K562 (cell line): Measurements from ENCODE around the gene OR5H2. TPM values are rescaled to one million over a fixed set of nuclear protein-coding genes. Genes with fewer than 3 reads are reported as not detected.

Experiments used
- ATAC-seq: fragments of 200-7000 bp; cut with Tn5 transposase; 3 replicates; pipeline ENCODE4 v1.9.1; 2020; ENCODE audit warnings: moderate library complexity
- Bru-seq: library from RNA; stranded (reverse); fragments of 400-500 nt; gene quantifications from one replicate; lab custom pipeline; 2021; lab: Mats Ljungman, UMichigan
- BruChase-seq, 2 experiments: library from RNA; stranded (reverse); fragments of 400-500 nt; gene quantifications; one replicate each; lab custom pipeline; 2021; lab: Mats Ljungman, UMichigan
- BruUV-seq: library from RNA; stranded (reverse); fragments of 400-500 nt; replicated peaks from 2 replicates; lab custom pipeline; 2021; lab: Mats Ljungman, UMichigan
- CTCF ChIA-PET: fragments of 300-600 bp; formaldehyde crosslinking; extraction: SDS; loops from one replicate; lab custom pipeline; 2021; ENCODE audit warnings: low intra/inter-chr PET ratio; lab: Yijun Ruan, JAX
- POLR2A ChIA-PET: fragments of 300-600, 350-650 bp; sonication (Branson Sonifier 250); formaldehyde crosslinking; extraction: SDS; loops from one replicate; lab custom pipeline; 2021; ENCODE audit warnings: antibody characterized with exemption, inconsistent platforms; lab: Yijun Ruan, JAX
- DNase-seq, 4 experiments: peaks; one replicate each; pipeline versions ENCODE4 v3.0.0 to v3.0.0-alpha.2; 2011 to 2018; ENCODE audit warnings: low spot score in 3 of 4, mixed read lengths in 3 of 4; ENCODE audit errors: extremely low read depth in 1 of 4
- FAIRE-seq: peaks from 2 replicates; lab custom pipeline; 2011; peaks lifted over from hg19 to GRCh38; lab: Jason Lieb, UNC
- H2AFZ ChIP-seq: 2 replicates; pipeline ENCODE4 v1.6.0; 2011; ENCODE audit warnings: low read depth, low read length, control low read depth, inconsistent platforms
- H3K27ac ChIP-seq: fragments of 200-600 bp; 3 replicates; pipeline ENCODE4 v1.8.0; 2011; ENCODE audit warnings: low read depth, mild to moderate bottlenecking, control low read depth, inconsistent platforms, low read length, moderate library complexity, mixed read lengths; ENCODE audit errors: extremely low read depth
- H3K27me3 ChIP-seq, 2 experiments: fragments of 300-600 bp in 1 of 2; 2 replicates in 1 of 2; 3 replicates in 1 of 2; pipeline versions ENCODE4 v1.6.0 to v1.8.0; 2011; ENCODE audit warnings: inconsistent platforms in 2 of 2, low read length in 2 of 2, mild to moderate bottlenecking in 1 of 2, mixed read lengths in 1 of 2, moderate library complexity in 1 of 2; ENCODE audit not compliant: control insufficient read depth in 2 of 2, insufficient read depth in 2 of 2
- H3K36me3 ChIP-seq: fragments of 300-600 bp; 3 replicates; pipeline ENCODE4 v1.8.0; 2011; ENCODE audit warnings: mild to moderate bottlenecking, low read length, inconsistent platforms; ENCODE audit not compliant: control insufficient read depth, insufficient read depth
- H3K4me1 ChIP-seq, 2 experiments: fragments of 200-600 bp in 1 of 2; replicated peaks in 1 of 2; 2 replicates in 1 of 2; 3 replicates in 1 of 2; pipeline versions ENCODE4 v1.5.1 to v1.8.0; 2011; ENCODE audit warnings: inconsistent platforms in 2 of 2, low read length in 2 of 2, mild to moderate bottlenecking in 1 of 2, mixed read lengths in 1 of 2, moderate library complexity in 1 of 2; ENCODE audit not compliant: control insufficient read depth in 2 of 2, insufficient read depth in 2 of 2
- H3K4me2 ChIP-seq: 2 replicates; pipeline ENCODE4 v1.6.1; 2011; ENCODE audit warnings: low read length, control low read depth, inconsistent platforms, mixed read lengths; ENCODE audit not compliant: insufficient read depth
- H3K4me3 ChIP-seq: fragments of 200-600 bp; sonication (generic), shearing (Covaris generic); 2 replicates; pipeline ENCODE4 v1.5.1; 2016; ENCODE audit warnings: control low read depth, inconsistent platforms
- H3K79me2 ChIP-seq: fragments of 200-600 bp; 3 replicates; pipeline ENCODE4 v1.8.0; 2011; ENCODE audit warnings: low read length, inconsistent platforms; ENCODE audit not compliant: control insufficient read depth, insufficient read depth
- H3K9ac ChIP-seq, 2 experiments: 2 replicates each; pipeline versions ENCODE4 v1.6.0 to v1.6.1; 2011; ENCODE audit warnings: low read depth in 2 of 2, low read length in 2 of 2, control low read depth in 1 of 2, inconsistent platforms in 1 of 2, mild to moderate bottlenecking in 1 of 2, mixed read lengths in 1 of 2; ENCODE audit not compliant: insufficient read depth in 1 of 2
- H3K9me1 ChIP-seq: one replicate; pipeline ENCODE4 v1.6.0; 2011; ENCODE audit warnings: inconsistent platforms, mild to moderate bottlenecking, low read length, moderate library complexity; ENCODE audit not compliant: control insufficient read depth, insufficient read depth
- H3K9me3 ChIP-seq: replicated peaks from 2 replicates; pipeline ENCODE4 v1.5.1; 2011; ENCODE audit warnings: low read depth, low read length, inconsistent platforms; ENCODE audit not compliant: control insufficient read depth, insufficient read depth
- H4K20me1 ChIP-seq: replicated peaks from 2 replicates; pipeline ENCODE4 v1.6.1; 2011; ENCODE audit warnings: low read length, inconsistent platforms, mixed read lengths; ENCODE audit not compliant: control insufficient read depth, insufficient read depth
- FOXK2 ChIP-seq, 2 experiments: fragments of 450-650 bp; IDR thresholded peaks in 1 of 2; conservative IDR thresholded peaks in 1 of 2; 2 replicates each; pipeline ENCODE4 v1.6.1; 2016; ENCODE audit warnings: low read depth in 2 of 2, mild to moderate bottlenecking in 1 of 2
- PHF8 ChIP-seq: fragments of 200-600 bp; sonication (generic); IDR thresholded peaks from 2 replicates; pipeline ENCODE4 v1.6.1; 2012; ENCODE audit warnings: mixed run types, mild to moderate bottlenecking, inconsistent platforms, low read length, moderate library complexity, borderline replicate concordance
- WGBS: fragments of 100-300 bp; shearing (Covaris generic); methylation state at CpG from one replicate; pipeline ENCODE4 v1.1.6; 2016; ENCODE audit warnings: low coverage, mixed read lengths; ENCODE audit not compliant: insufficient coverage; ENCODE audit errors: missing lambda C conversion rate; 5-methylcytosine and 5-hydroxymethylcytosine counted together
- in situ Hi-C: fragments of 300-500 bp; cut with MboI; formaldehyde crosslinking; loops from 4 replicates; pipeline ENCODE4 v1.15.0; 2018; ENCODE audit warnings: inconsistent platforms, mixed read lengths
- intact Hi-C: fragments of 100-400 bp; cut with micrococcal nuclease; formaldehyde crosslinking; loops from 2 replicates; pipeline ENCODE4 v1.14.2; 2022
- long read RNA-seq, 3 experiments: library from polyadenylated mRNA in 2 of 3; library from RNA in 1 of 3; unstranded in 2 of 3; stranded (forward) in 1 of 3; transcript quantifications; one replicate each; pipeline ENCODE4 v2.0.0, GENCODE V29; 2019 to 2022
- polyA minus RNA-seq, 3 experiments: library from RNA; depleted of rRNA, polyadenylated mRNA; stranded (reverse); fragments of >200 nt; gene quantifications; 2 replicates each; pipeline ENCODE4 v1.2.3, GENCODE V29; 2011
- polyA plus RNA-seq, 8 experiments: library from polyadenylated mRNA; depleted of rRNA in 4 of 8; stranded (reverse) in 5 of 8; unstranded in 3 of 8; fragments of >200 nt; fragmentation: Nextera tagmentation in 2 of 8; fragmentation: Illumina TruSeq in 1 of 8; extraction: Ambion mirVana in 2 of 8; extraction: Trizol in 1 of 8; gene quantifications; 2 replicates each; pipeline versions ENCODE4 v1.2.1 to v1.2.3, GENCODE V29; 2011 to 2014; ENCODE audit warnings: inconsistent platforms in 1 of 8, missing spikeins in 1 of 8
- total RNA-seq, 7 experiments: library from RNA; depleted of rRNA in 6 of 7; stranded (reverse); fragments of >200 nt in 6 of 7; fragmentation: Illumina TruSeq in 2 of 7; extraction: Trizol in 2 of 7; gene quantifications; 2 replicates each; pipeline versions ENCODE4 v1.2.1 to v1.2.3, GENCODE V29; 2011 to 2021; ENCODE audit warnings: low replicate concordance in 1 of 7
- TF ChIP-seq, protein P1 (sequence below): sonication (generic); IDR thresholded peaks from 2 replicates; pipeline ENCODE4 v1.6.1; 2016
- TF ChIP-seq, protein P2 (sequence below), 2 experiments: fragments of 450-650 bp; formaldehyde crosslinking in 1 of 2; IDR thresholded peaks; 2 replicates each; pipeline versions ENCODE4 v1.4.0 to v1.6.1; 2014 to 2020; ENCODE audit warnings: mild to moderate bottlenecking in 2 of 2, borderline replicate concordance in 1 of 2, low read depth in 1 of 2

Gene OR5H2
- not detected in 2 replicates for total RNA-seq (2011; cell fraction: chromatin; rRNA removed; ENCODE audit: low replicate concordance)
- not detected in 2 replicates for total RNA-seq (2011; cell fraction: nucleolus; rRNA removed)
- not detected in 2 replicates for total RNA-seq (2011; cell fraction: nucleoplasm; rRNA removed)
- total RNA-seq (2014; rRNA removed) (not detected in 2 replicates), total RNA-seq (2014; rRNA removed; fragmentation: Illumina TruSeq; extraction: Trizol) (not detected in 2 replicates), total RNA-seq (2015; rRNA removed; fragmentation: Illumina TruSeq; extraction: Trizol) (not detected in 2 replicates), total RNA-seq (2021) (not detected in 2 replicates), polyA plus RNA-seq (2011; rRNA removed) (not detected in 2 replicates), polyA plus RNA-seq (2014; fragmentation: Illumina TruSeq; extraction: Trizol) (not detected in 2 replicates), polyA plus RNA-seq (2014; fragmentation: Nextera tagmentation; extraction: Ambion mirVana) (not detected), polyA plus RNA-seq (2014; rRNA removed) (not detected in 2 replicates), polyA minus RNA-seq (2011; rRNA and poly(A)+ RNA removed) (not detected in 2 replicates), Bru-seq, nascent RNA (not detected), BruChase-seq, experiment 1, labeled RNA remaining after a 2-hour chase (not detected), BruChase-seq, experiment 2, labeled RNA remaining after a 6-hour chase (not detected)
- polyA plus RNA-seq (2011; cell fraction: cytosol; rRNA removed), result not detected in 2 replicates
- polyA plus RNA-seq (2011; cell fraction: nucleus; rRNA removed), result not detected in 2 replicates
- polyA plus RNA-seq (2012), result not detected in 2 replicates
- not detected in 2 replicates for polyA minus RNA-seq (2011; cell fraction: cytosol; rRNA and poly(A)+ RNA removed)
- not detected in 2 replicates for polyA minus RNA-seq (2011; cell fraction: nucleus; rRNA and poly(A)+ RNA removed)
- long read RNA-seq, experiment 1, result 0 reads
- long read RNA-seq, experiment 2, result 0 reads
- long read RNA-seq, experiment 3, result 0 reads

DNA sequence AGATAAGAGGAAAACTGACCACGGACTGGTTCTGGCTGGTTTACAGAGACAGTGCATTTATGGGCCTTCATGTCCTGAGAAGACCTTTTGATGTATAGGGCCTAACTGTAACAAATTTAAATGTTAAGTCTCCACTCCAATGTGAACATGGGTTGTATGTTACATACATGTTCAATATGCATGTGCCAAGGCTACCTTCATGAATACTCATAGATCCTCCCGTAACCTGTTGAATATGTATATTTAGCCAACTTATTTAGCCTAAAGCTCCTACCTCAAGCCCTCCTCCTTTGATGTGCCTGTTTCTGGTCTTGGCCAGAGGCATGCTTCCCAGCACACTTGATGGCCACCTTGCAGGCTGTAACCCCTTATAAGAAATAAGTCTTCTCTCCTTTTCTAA lies at the start of gene OR5H2:
TSS of gene OR5H2 (plus strand) at position 301 of the 400 bp plus-strand sequence. CDS start 398 bp downstream, outside the sequence.
- no peak for ATAC-seq
- Histone ChIP-seq H3K36me3 (no peaks in the 10 kb centered on the region), H3K9me1 (no peaks in the 10 kb centered on the region), H3K9me3 (no peaks in the 10 kb centered on the region), H3K4me1 (no peaks in the 10 kb centered on the region), H3K79me2 (no peaks in the 10 kb centered on the region), H3K4me3 (no peak within 1 kb of the TSS), H3K27me3 (no peaks in the 10 kb centered on the region), H2AFZ (no peak within 1 kb of the TSS), H4K20me1 (no peaks in the 10 kb centered on the region), H3K27ac (no peak within 1 kb of the TSS), H3K9ac (no peak within 1 kb of the TSS), H3K4me2 (no peak within 1 kb of the TSS)
- no peak for FAIRE-seq
- in situ Hi-C loops (no loop called here), intact Hi-C loops (no loop called here)
- CTCF ChIA-PET, result no interaction called here
- no peak for DNase-seq
- 0% methylated on average over 2 of the region's 2 CpGs for WGBS
- TF ChIP-seq PHF8 (no peak), FOXK2 (conservative IDR thresholded peaks at IDR 0.05 in 1 of 2, IDR thresholded peaks at IDR 0.05 in 1 of 2; ENCODE audit: low read depth in 2 of 2) (no peak)
- TF ChIP-seq, protein P1, sequence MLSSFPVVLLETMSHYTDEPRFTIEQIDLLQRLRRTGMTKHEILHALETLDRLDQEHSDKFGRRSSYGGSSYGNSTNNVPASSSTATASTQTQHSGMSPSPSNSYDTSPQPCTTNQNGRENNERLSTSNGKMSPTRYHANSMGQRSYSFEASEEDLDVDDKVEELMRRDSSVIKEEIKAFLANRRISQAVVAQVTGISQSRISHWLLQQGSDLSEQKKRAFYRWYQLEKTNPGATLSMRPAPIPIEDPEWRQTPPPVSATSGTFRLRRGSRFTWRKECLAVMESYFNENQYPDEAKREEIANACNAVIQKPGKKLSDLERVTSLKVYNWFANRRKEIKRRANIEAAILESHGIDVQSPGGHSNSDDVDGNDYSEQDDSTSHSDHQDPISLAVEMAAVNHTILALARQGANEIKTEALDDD, result no peak
- TF ChIP-seq, protein P2, sequence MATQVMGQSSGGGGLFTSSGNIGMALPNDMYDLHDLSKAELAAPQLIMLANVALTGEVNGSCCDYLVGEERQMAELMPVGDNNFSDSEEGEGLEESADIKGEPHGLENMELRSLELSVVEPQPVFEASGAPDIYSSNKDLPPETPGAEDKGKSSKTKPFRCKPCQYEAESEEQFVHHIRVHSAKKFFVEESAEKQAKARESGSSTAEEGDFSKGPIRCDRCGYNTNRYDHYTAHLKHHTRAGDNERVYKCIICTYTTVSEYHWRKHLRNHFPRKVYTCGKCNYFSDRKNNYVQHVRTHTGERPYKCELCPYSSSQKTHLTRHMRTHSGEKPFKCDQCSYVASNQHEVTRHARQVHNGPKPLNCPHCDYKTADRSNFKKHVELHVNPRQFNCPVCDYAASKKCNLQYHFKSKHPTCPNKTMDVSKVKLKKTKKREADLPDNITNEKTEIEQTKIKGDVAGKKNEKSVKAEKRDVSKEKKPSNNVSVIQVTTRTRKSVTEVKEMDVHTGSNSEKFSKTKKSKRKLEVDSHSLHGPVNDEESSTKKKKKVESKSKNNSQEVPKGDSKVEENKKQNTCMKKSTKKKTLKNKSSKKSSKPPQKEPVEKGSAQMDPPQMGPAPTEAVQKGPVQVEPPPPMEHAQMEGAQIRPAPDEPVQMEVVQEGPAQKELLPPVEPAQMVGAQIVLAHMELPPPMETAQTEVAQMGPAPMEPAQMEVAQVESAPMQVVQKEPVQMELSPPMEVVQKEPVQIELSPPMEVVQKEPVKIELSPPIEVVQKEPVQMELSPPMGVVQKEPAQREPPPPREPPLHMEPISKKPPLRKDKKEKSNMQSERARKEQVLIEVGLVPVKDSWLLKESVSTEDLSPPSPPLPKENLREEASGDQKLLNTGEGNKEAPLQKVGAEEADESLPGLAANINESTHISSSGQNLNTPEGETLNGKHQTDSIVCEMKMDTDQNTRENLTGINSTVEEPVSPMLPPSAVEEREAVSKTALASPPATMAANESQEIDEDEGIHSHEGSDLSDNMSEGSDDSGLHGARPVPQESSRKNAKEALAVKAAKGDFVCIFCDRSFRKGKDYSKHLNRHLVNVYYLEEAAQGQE (IDR thresholded peaks at IDR 0.05; ENCODE audit: borderline replicate concordance), result peak; percentile 29
- TF ChIP-seq, protein P2 (CRISPR knock-in tag; IDR thresholded peaks at IDR 0.05; ENCODE audit: low read depth), result no peak
- no TSS peak for BruUV-seq
- POLR2A ChIA-PET, result no interaction called here
